ENCODE data around the gene ODF2L. TPM values are rescaled to one million over a fixed set of nuclear protein-coding genes. Genes with fewer than 3 reads are reported as not detected.

Gene ODF2L
- total and polyA plus RNA-seq, 9 of the 15 experiments (the other 6 are each of a cell fraction or from before 2014, with no cell fraction given) = 2.2 to 6.0 (median 4.7) TPM

DNA sequence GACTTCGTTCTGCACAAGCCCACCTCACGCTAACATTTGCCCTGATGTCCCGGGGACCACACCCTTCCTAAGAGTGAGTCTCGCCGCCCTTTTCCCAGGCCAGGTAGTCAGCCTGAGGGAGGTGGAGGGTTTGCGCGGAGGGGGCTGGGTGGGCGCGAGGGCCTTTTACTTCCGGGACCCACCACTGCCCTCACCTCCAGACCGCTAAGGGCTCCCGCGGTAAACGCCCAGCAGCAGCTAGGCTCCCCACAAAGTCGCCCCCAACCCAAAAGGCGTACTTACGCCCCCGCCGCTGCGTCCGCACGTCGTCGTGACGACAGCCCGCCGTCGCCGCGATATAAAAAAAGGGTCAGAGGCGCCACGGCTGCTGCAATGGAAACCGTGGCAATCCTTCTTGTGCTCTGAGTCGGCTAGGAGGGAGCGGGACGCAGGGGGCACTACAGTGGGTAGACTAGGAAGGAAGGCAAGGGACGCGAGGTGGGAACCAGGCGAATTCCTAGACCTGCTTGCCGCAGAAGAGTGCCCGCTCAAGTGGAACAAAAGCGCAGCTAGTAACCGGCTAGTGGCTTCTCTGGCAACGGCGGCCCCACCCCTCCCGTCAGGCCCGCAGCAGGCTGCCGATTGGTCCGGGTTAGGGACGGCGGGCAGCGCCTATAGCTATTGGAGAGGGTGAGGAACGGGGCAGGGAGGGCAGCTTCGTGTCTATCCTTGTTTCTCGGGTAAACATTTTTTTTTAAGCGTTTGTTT lies at the start of gene ODF2L (continued):
- TF ChIP-seq GMEB1 (CRISPR knock-in tag; IDR thresholded peaks at IDR 0.05) = peak; percentile 88
- no peak for TF ChIP-seq ZFP36 (IDR thresholded peaks at IDR 0.05; ENCODE audit: low read depth, low read length, partially characterized antibody)
- TF ChIP-seq RBBP5 (IDR thresholded peaks at IDR 0.05; ENCODE audit: borderline replicate concordance, insufficient read depth, low read length, poor library complexity, severe bottlenecking) = no peak
- peak; percentile 59; the same call in 1 of the 2 replicates for TF ChIP-seq ZBTB7A (IDR thresholded peaks at IDR 0.05; ENCODE audit: borderline replicate concordance, control insufficient read depth, low read depth, low read length)
- no peak for TF ChIP-seq SETDB1 (IDR thresholded peaks at IDR 0.05; ENCODE audit: low read length)
- TF ChIP-seq ARID4B (CRISPR knock-in tag; IDR thresholded peaks at IDR 0.05) = 0 out of 2 replicates have a peak, but pooled peaks have one; percentile 24
- no peak for TF ChIP-seq ZNF133 (CRISPR knock-in tag; IDR thresholded peaks at IDR 0.05)
- TF ChIP-seq BRF1 (IDR thresholded peaks at IDR 0.05; ENCODE audit: borderline replicate concordance, extremely low read depth, insufficient read length) = no peak
- TF ChIP-seq GABPB1 (CRISPR knock-in tag; IDR thresholded peaks at IDR 0.05) = 0 out of 2 replicates have a peak, but pooled peaks have one; percentile 38
- TF ChIP-seq, protein P1, sequence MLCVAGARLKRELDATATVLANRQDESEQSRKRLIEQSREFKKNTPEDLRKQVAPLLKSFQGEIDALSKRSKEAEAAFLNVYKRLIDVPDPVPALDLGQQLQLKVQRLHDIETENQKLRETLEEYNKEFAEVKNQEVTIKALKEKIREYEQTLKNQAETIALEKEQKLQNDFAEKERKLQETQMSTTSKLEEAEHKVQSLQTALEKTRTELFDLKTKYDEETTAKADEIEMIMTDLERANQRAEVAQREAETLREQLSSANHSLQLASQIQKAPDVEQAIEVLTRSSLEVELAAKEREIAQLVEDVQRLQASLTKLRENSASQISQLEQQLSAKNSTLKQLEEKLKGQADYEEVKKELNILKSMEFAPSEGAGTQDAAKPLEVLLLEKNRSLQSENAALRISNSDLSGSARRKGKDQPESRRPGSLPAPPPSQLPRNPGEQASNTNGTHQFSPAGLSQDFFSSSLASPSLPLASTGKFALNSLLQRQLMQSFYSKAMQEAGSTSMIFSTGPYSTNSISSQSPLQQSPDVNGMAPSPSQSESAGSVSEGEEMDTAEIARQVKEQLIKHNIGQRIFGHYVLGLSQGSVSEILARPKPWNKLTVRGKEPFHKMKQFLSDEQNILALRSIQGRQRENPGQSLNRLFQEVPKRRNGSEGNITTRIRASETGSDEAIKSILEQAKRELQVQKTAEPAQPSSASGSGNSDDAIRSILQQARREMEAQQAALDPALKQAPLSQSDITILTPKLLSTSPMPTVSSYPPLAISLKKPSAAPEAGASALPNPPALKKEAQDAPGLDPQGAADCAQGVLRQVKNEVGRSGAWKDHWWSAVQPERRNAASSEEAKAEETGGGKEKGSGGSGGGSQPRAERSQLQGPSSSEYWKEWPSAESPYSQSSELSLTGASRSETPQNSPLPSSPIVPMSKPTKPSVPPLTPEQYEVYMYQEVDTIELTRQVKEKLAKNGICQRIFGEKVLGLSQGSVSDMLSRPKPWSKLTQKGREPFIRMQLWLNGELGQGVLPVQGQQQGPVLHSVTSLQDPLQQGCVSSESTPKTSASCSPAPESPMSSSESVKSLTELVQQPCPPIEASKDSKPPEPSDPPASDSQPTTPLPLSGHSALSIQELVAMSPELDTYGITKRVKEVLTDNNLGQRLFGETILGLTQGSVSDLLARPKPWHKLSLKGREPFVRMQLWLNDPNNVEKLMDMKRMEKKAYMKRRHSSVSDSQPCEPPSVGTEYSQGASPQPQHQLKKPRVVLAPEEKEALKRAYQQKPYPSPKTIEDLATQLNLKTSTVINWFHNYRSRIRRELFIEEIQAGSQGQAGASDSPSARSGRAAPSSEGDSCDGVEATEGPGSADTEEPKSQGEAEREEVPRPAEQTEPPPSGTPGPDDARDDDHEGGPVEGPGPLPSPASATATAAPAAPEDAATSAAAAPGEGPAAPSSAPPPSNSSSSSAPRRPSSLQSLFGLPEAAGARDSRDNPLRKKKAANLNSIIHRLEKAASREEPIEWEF (CRISPR knock-in tag; IDR thresholded peaks at IDR 0.05) = no peak
- TF ChIP-seq STAT5B (CRISPR knock-in tag; IDR thresholded peaks at IDR 0.05) = no peak
- peak; percentile 75 for TF ChIP-seq CREM (IDR thresholded peaks at IDR 0.05; ENCODE audit: low read depth)
- TF ChIP-seq NKRF (IDR thresholded peaks at IDR 0.05; ENCODE audit: borderline replicate concordance) = peak; percentile 70; the same call in 1 of the 2 replicates
